PFSK-1 (cell line): Measurements from ENCODE around the gene FOSB.

Experiments used
- POLR2AphosphoS5 ChIP-seq: IDR thresholded peaks from 2 replicates; pipeline ENCODE4 v1.6.1; 2012; ENCODE audit warnings: low read depth, mild to moderate bottlenecking, control low read depth, low read length, moderate library complexity
- SIN3A ChIP-seq: IDR thresholded peaks from 2 replicates; pipeline ENCODE4 v1.6.1; 2012; ENCODE audit warnings: mild to moderate bottlenecking, low read length, moderate library complexity, borderline replicate concordance; ENCODE audit not compliant: insufficient read depth
- TAF1 ChIP-seq: IDR thresholded peaks from 2 replicates; pipeline ENCODE4 v1.6.1; 2012; ENCODE audit warnings: low read length, control low read depth, borderline replicate concordance; ENCODE audit not compliant: insufficient read depth
- TF ChIP-seq, protein P1 (sequence below), 2 experiments: IDR thresholded peaks; 2 replicates each; pipeline versions ENCODE4 v1.6.1 to v1.8.0; 2011 to 2012; ENCODE audit warnings: low read depth in 2 of 2, low read length in 2 of 2, control low read depth in 1 of 2, inconsistent platforms in 1 of 2, mild to moderate bottlenecking in 1 of 2, moderate library complexity in 1 of 2; ENCODE audit not compliant: insufficient read depth in 1 of 2

DNA sequence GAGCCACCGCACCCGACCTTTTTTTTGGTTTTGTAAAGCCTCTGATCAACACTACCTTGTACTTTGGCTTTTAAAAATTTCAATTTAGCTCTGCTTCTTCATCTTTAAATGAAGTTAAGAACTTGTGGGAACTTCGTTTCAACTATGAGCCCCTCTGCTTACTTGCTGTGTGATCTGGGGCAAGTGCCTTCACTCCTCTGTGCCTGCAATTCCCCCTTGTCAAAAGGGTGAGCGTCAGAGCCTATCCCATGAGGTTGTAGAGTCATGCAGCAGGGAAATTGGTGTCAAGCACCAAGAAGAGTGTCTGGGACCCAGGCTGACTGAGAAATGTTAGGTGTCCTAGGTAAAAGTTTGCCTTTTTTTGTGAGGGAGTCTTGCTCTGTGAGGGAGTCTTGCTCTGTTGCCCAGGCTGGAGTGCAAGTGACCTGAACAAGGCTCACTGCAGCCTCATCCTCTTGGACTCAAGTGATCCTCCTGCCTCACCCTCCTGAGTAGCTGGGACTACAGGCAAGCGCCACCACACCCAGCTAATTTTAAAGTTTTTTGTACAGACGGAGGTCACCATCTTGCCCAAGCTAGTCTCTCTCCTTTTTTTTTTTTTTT lies 45.2 kb downstream of the FOSB start:
- TF ChIP-seq POLR2AphosphoS5 (no peak), TAF1 (no peak), SIN3A (no peak)
- TF ChIP-seq, protein P1, sequence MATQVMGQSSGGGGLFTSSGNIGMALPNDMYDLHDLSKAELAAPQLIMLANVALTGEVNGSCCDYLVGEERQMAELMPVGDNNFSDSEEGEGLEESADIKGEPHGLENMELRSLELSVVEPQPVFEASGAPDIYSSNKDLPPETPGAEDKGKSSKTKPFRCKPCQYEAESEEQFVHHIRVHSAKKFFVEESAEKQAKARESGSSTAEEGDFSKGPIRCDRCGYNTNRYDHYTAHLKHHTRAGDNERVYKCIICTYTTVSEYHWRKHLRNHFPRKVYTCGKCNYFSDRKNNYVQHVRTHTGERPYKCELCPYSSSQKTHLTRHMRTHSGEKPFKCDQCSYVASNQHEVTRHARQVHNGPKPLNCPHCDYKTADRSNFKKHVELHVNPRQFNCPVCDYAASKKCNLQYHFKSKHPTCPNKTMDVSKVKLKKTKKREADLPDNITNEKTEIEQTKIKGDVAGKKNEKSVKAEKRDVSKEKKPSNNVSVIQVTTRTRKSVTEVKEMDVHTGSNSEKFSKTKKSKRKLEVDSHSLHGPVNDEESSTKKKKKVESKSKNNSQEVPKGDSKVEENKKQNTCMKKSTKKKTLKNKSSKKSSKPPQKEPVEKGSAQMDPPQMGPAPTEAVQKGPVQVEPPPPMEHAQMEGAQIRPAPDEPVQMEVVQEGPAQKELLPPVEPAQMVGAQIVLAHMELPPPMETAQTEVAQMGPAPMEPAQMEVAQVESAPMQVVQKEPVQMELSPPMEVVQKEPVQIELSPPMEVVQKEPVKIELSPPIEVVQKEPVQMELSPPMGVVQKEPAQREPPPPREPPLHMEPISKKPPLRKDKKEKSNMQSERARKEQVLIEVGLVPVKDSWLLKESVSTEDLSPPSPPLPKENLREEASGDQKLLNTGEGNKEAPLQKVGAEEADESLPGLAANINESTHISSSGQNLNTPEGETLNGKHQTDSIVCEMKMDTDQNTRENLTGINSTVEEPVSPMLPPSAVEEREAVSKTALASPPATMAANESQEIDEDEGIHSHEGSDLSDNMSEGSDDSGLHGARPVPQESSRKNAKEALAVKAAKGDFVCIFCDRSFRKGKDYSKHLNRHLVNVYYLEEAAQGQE (IDR thresholded peaks at IDR 0.05; ENCODE audit: insufficient read depth in 1 of 2, low read depth in 2 of 2, low read length in 2 of 2) = no peak
